K562 (cell line): ENCODE results near the gene VPS35. TPM values are rescaled to one million over a fixed set of nuclear protein-coding genes. Genes with fewer than 3 reads are reported as not detected.
A peak's percentile ranks its signal among the peaks of the same experiment; 100 is the strongest.

ENCODE experiments used
- ATAC-seq: fragments of 200-7000 bp; cut with Tn5 transposase; 3 replicates; pipeline ENCODE4 v1.9.1; 2020; ENCODE audit warnings: moderate library complexity
- BruUV-seq: library from RNA; stranded (reverse); fragments of 400-500 nt; replicated peaks from 2 replicates; lab custom pipeline; 2021; lab: Mats Ljungman, UMichigan
- CTCF ChIA-PET: fragments of 300-600 bp; formaldehyde crosslinking; extraction: SDS; loops from one replicate; lab custom pipeline; 2021; ENCODE audit warnings: low intra/inter-chr PET ratio; lab: Yijun Ruan, JAX
- POLR2A ChIA-PET: fragments of 300-600, 350-650 bp; sonication (Branson Sonifier 250); formaldehyde crosslinking; extraction: SDS; loops from one replicate; lab custom pipeline; 2021; ENCODE audit warnings: antibody characterized with exemption, inconsistent platforms; lab: Yijun Ruan, JAX
- DNase-seq, 4 experiments: peaks; one replicate each; pipeline versions ENCODE4 v3.0.0 to v3.0.0-alpha.2; 2011 to 2018; ENCODE audit warnings: low spot score in 3 of 4, mixed read lengths in 3 of 4; ENCODE audit errors: extremely low read depth in 1 of 4
- FAIRE-seq: peaks from 2 replicates; lab custom pipeline; 2011; peaks lifted over from hg19 to GRCh38; lab: Jason Lieb, UNC
- H2AFZ ChIP-seq: 2 replicates; pipeline ENCODE4 v1.6.0; 2011; ENCODE audit warnings: low read depth, low read length, control low read depth, inconsistent platforms
- H3K27ac ChIP-seq: fragments of 200-600 bp; 3 replicates; pipeline ENCODE4 v1.8.0; 2011; ENCODE audit warnings: low read depth, mild to moderate bottlenecking, control low read depth, inconsistent platforms, low read length, moderate library complexity, mixed read lengths; ENCODE audit errors: extremely low read depth
- H3K27me3 ChIP-seq, 2 experiments: fragments of 300-600 bp in 1 of 2; 2 replicates in 1 of 2; 3 replicates in 1 of 2; pipeline versions ENCODE4 v1.6.0 to v1.8.0; 2011; ENCODE audit warnings: inconsistent platforms in 2 of 2, low read length in 2 of 2, mild to moderate bottlenecking in 1 of 2, mixed read lengths in 1 of 2, moderate library complexity in 1 of 2; ENCODE audit not compliant: control insufficient read depth in 2 of 2, insufficient read depth in 2 of 2
- H3K36me3 ChIP-seq: fragments of 300-600 bp; 3 replicates; pipeline ENCODE4 v1.8.0; 2011; ENCODE audit warnings: mild to moderate bottlenecking, low read length, inconsistent platforms; ENCODE audit not compliant: control insufficient read depth, insufficient read depth
- H3K4me1 ChIP-seq, 2 experiments: fragments of 200-600 bp in 1 of 2; replicated peaks in 1 of 2; 2 replicates in 1 of 2; 3 replicates in 1 of 2; pipeline versions ENCODE4 v1.5.1 to v1.8.0; 2011; ENCODE audit warnings: inconsistent platforms in 2 of 2, low read length in 2 of 2, mild to moderate bottlenecking in 1 of 2, mixed read lengths in 1 of 2, moderate library complexity in 1 of 2; ENCODE audit not compliant: control insufficient read depth in 2 of 2, insufficient read depth in 2 of 2
- H3K4me2 ChIP-seq: 2 replicates; pipeline ENCODE4 v1.6.1; 2011; ENCODE audit warnings: low read length, control low read depth, inconsistent platforms, mixed read lengths; ENCODE audit not compliant: insufficient read depth
- H3K4me3 ChIP-seq: fragments of 200-600 bp; sonication (generic), shearing (Covaris generic); 2 replicates; pipeline ENCODE4 v1.5.1; 2016; ENCODE audit warnings: control low read depth, inconsistent platforms
- H3K79me2 ChIP-seq: fragments of 200-600 bp; 3 replicates; pipeline ENCODE4 v1.8.0; 2011; ENCODE audit warnings: low read length, inconsistent platforms; ENCODE audit not compliant: control insufficient read depth, insufficient read depth
- H3K9ac ChIP-seq, 2 experiments: 2 replicates each; pipeline versions ENCODE4 v1.6.0 to v1.6.1; 2011; ENCODE audit warnings: low read depth in 2 of 2, low read length in 2 of 2, control low read depth in 1 of 2, inconsistent platforms in 1 of 2, mild to moderate bottlenecking in 1 of 2, mixed read lengths in 1 of 2; ENCODE audit not compliant: insufficient read depth in 1 of 2
- H3K9me1 ChIP-seq: one replicate; pipeline ENCODE4 v1.6.0; 2011; ENCODE audit warnings: inconsistent platforms, mild to moderate bottlenecking, low read length, moderate library complexity; ENCODE audit not compliant: control insufficient read depth, insufficient read depth
- H3K9me3 ChIP-seq: replicated peaks from 2 replicates; pipeline ENCODE4 v1.5.1; 2011; ENCODE audit warnings: low read depth, low read length, inconsistent platforms; ENCODE audit not compliant: control insufficient read depth, insufficient read depth
- H4K20me1 ChIP-seq: replicated peaks from 2 replicates; pipeline ENCODE4 v1.6.1; 2011; ENCODE audit warnings: low read length, inconsistent platforms, mixed read lengths; ENCODE audit not compliant: control insufficient read depth, insufficient read depth
- CBFA2T2 ChIP-seq: fragments of 450-650 bp; conservative IDR thresholded peaks from 2 replicates; pipeline ENCODE4 v1.6.1; 2017; ENCODE audit warnings: mild to moderate bottlenecking
- CBFA2T3 ChIP-seq: fragments of 450-650 bp; IDR thresholded peaks from 2 replicates; pipeline ENCODE4 v1.6.1; 2017
- CEBPG ChIP-seq, 3 experiments: fragments of 200-800 bp in 1 of 3; sonication (Bioruptor generic) in 1 of 3; sonication (generic) in 1 of 3; formaldehyde crosslinking in 1 of 3; IDR thresholded peaks in 2 of 3; conservative IDR thresholded peaks in 1 of 3; 2 replicates each; pipeline versions ENCODE4 v1.6.1 to v1.8.0; 2016 to 2022; ENCODE audit warnings: missing compliant biosample characterization in 2 of 3, missing genetic modification characterization in 2 of 3, mild to moderate bottlenecking in 1 of 3, missing genetic modification reagents in 1 of 3
- CGGBP1 ChIP-seq: fragments of 250-450 bp; sonication (Bioruptor Pico); IDR thresholded peaks from 2 replicates; pipeline ENCODE4 v1.9.0; 2021; ENCODE audit warnings: mild to moderate bottlenecking
- ETV5 ChIP-seq: sonication (generic); formaldehyde crosslinking; IDR thresholded peaks from 2 replicates; pipeline ENCODE4 v1.4.0; 2020; ENCODE audit warnings: low read depth, mild to moderate bottlenecking, missing genetic modification reagents
- GTF2A2 ChIP-seq: IDR thresholded peaks from 2 replicates; pipeline ENCODE4 v1.6.1; 2016; ENCODE audit warnings: mild to moderate bottlenecking, missing genetic modification characterization, missing compliant biosample characterization
- KHSRP ChIP-seq: fragments of 450-650 bp; IDR thresholded peaks from 2 replicates; pipeline ENCODE4 v1.6.1; 2017
- NFE2L1 ChIP-seq: fragments of 450-650 bp; IDR thresholded peaks from 2 replicates; pipeline ENCODE4 v1.6.1; 2016; ENCODE audit warnings: missing genetic modification characterization, low read depth, mild to moderate bottlenecking, missing compliant biosample characterization, moderate library complexity, borderline replicate concordance
- RB1 ChIP-seq: fragments of 450-650 bp; IDR thresholded peaks from 2 replicates; pipeline ENCODE4 v1.6.1; 2017; ENCODE audit warnings: low read depth, mild to moderate bottlenecking
- RFX5 ChIP-seq: IDR thresholded peaks from 2 replicates; pipeline ENCODE4 v1.6.1; 2011; ENCODE audit warnings: low read depth, mild to moderate bottlenecking, improper control_type of control experiment, low read length
- SNIP1 ChIP-seq: fragments of 450-650 bp; IDR thresholded peaks from 2 replicates; pipeline ENCODE4 v1.7.1; 2017; ENCODE audit warnings: low read depth, mild to moderate bottlenecking
- SRSF7 ChIP-seq: fragments of 200-400 bp; formaldehyde crosslinking; optimal IDR thresholded peaks from 2 replicates; pipeline ENCODE3; 2017; ENCODE audit warnings: mild to moderate bottlenecking, low read depth, low read length
- TAL1 ChIP-seq: fragments of 450-650 bp; IDR thresholded peaks from 2 replicates; pipeline ENCODE4 v1.6.1; 2016; ENCODE audit warnings: mild to moderate bottlenecking
- TCF7 ChIP-seq: sonication (generic); IDR thresholded peaks from 2 replicates; pipeline ENCODE4 v1.6.1; 2016; ENCODE audit warnings: antibody characterized with exemption, borderline replicate concordance
- TEAD4 ChIP-seq, 2 experiments: sonication (generic) in 1 of 2; formaldehyde crosslinking in 1 of 2; IDR thresholded peaks; 2 replicates each; pipeline versions ENCODE4 v1.6.1 to v1.8.0; 2012 to 2022; ENCODE audit warnings: borderline replicate concordance in 1 of 2, inconsistent platforms in 1 of 2, low read length in 1 of 2, mild to moderate bottlenecking in 1 of 2, missing genetic modification reagents in 1 of 2
- ZNF696 ChIP-seq: fragments of 250-450 bp; sonication (Bioruptor Pico); conservative IDR thresholded peaks from 2 replicates; pipeline ENCODE4 v1.4.0; 2020; ENCODE audit warnings: mild to moderate bottlenecking, moderate library complexity
- WGBS: fragments of 100-300 bp; shearing (Covaris generic); methylation state at CpG from one replicate; pipeline ENCODE4 v1.1.6; 2016; ENCODE audit warnings: low coverage, mixed read lengths; ENCODE audit not compliant: insufficient coverage; ENCODE audit errors: missing lambda C conversion rate; 5-methylcytosine and 5-hydroxymethylcytosine counted together
- in situ Hi-C: fragments of 300-500 bp; cut with MboI; formaldehyde crosslinking; loops from 4 replicates; pipeline ENCODE4 v1.15.0; 2018; ENCODE audit warnings: inconsistent platforms, mixed read lengths
- intact Hi-C: fragments of 100-400 bp; cut with micrococcal nuclease; formaldehyde crosslinking; loops from 2 replicates; pipeline ENCODE4 v1.14.2; 2022
- polyA plus RNA-seq, 8 experiments: library from polyadenylated mRNA; depleted of rRNA in 4 of 8; stranded (reverse) in 5 of 8; unstranded in 3 of 8; fragments of >200 nt; fragmentation: Nextera tagmentation in 2 of 8; fragmentation: Illumina TruSeq in 1 of 8; extraction: Ambion mirVana in 2 of 8; extraction: Trizol in 1 of 8; gene quantifications; 2 replicates each; pipeline versions ENCODE4 v1.2.1 to v1.2.3, GENCODE V29; 2011 to 2014; ENCODE audit warnings: inconsistent platforms in 1 of 8, missing spikeins in 1 of 8
- total RNA-seq, 7 experiments: library from RNA; depleted of rRNA in 6 of 7; stranded (reverse); fragments of >200 nt in 6 of 7; fragmentation: Illumina TruSeq in 2 of 7; extraction: Trizol in 2 of 7; gene quantifications; 2 replicates each; pipeline versions ENCODE4 v1.2.1 to v1.2.3, GENCODE V29; 2011 to 2021; ENCODE audit warnings: low replicate concordance in 1 of 7
- TF ChIP-seq, protein P1 (sequence below): fragments of 250-450 bp; sonication (Bioruptor Pico); IDR thresholded peaks from 2 replicates; pipeline ENCODE4 v1.8.0; 2021; ENCODE audit warnings: moderate library complexity, mild to moderate bottlenecking, inconsistent platforms

The VPS35 gene
- total and polyA plus RNA-seq, 9 of the 15 experiments (the other 6 are each of a cell fraction or from before 2014, with no cell fraction given): 32.7 to 131 (median 66.2) TPM

DNA sequence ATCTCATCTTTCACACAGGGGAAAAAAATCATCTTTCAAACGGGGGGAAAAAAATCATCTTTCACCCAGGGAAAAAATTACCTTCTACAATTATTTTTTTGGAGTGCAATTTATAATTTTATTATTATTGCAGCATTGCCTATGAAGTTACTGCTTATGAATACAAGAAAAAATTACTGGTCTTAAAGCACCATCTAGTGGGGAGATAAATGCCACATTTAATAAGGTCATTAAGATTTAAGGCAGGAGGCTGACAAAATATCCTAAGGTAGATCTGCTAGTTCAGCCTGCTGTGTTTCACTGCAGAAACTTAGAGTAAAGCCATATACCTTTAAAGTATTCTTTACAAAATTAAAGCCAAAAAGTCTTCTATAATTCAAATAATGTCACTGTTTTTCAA is 81.4 kb downstream of the VPS35 start (continued):
- TF ChIP-seq RFX5: no peak
- no peak for TF ChIP-seq SRSF7
- no peak for TF ChIP-seq ETV5 (CRISPR knock-in tag)
- TF ChIP-seq KHSRP: no peak
- no peak for TF ChIP-seq NFE2L1 (tag)
- TF ChIP-seq CEBPG (CRISPR knock-in tag; IDR thresholded peaks at IDR 0.05): no peak
- peak in 1 of 2 experiments; percentile 29; a peak in 1 of 4 replicates for TF ChIP-seq CEBPG (tag; conservative IDR thresholded peaks at IDR 0.05 in 1 of 2, IDR thresholded peaks at IDR 0.05 in 1 of 2)
- TF ChIP-seq GTF2A2 (tag): no peak
- no peak for TF ChIP-seq SNIP1
- no peak for TF ChIP-seq RB1

- H3K4me3 ChIP-seq: no peak overlapping the region
- peak in 2 of 4 experiments; percentile 18 to 32 for DNase-seq
Measured at GRCh38 chr16:46606231-46606630, 82.7 kb downstream of the VPS35 start.

More at GRCh38 chr16:46606231-46606630, 82.7 kb downstream of the VPS35 start:
- POLR2A ChIA-PET: interaction anchor here (0.7 to 1.0 kb wide), 2 partner anchors 15 to 407 kb away, joined by 3 read pairs; partner anchors contain the start of gene SHCBP1
- H3K4me1 ChIP-seq: no peaks in the 10 kb centered on the region
- no peak overlapping the region for H3K9ac ChIP-seq
- H3K27me3 ChIP-seq: no peaks in the 10 kb centered on the region
- CTCF ChIA-PET: interaction anchor here (0.7 kb wide), 1 partner anchor 824 kb away, joined by 3 read pairs; no protein-coding TSS in a partner anchor
- TF ChIP-seq CBFA2T3: peak; percentile 33; the same call in 1 of the 2 replicates
- peak; percentile 33; the same call in 1 of the 2 replicates for TF ChIP-seq TAL1
- TF ChIP-seq TCF7: no peak
- TF ChIP-seq CGGBP1 (CRISPR knock-in tag): no peak
- TF ChIP-seq, protein P1, sequence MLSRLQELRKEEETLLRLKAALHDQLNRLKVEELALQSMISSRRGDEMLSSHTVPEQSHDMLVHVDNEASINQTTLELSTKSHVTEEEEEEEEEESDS: no peak
- TF ChIP-seq CBFA2T2: 0 out of 2 replicates have a peak, but pooled peaks have one; percentile 10
- TF ChIP-seq ZNF696: no peak
- 0 out of 2 replicates have a peak, but pooled peaks have one; percentile 15 for TF ChIP-seq TEAD4 (IDR thresholded peaks at IDR 0.05; ENCODE audit: low read length)
- no peak for TF ChIP-seq TEAD4 (CRISPR knock-in tag; IDR thresholded peaks at IDR 0.05; ENCODE audit: borderline replicate concordance)
- TF ChIP-seq, all 486 proteins: peak for 4
- BruUV-seq: no TSS peak
- Histone ChIP-seq H3K9me3 (no peaks in the 10 kb centered on the region), H3K4me2 (no peak overlapping the region), H3K36me3 (peaks cover 67% of the 10 kb centered on the region), H4K20me1 (no peaks in the 10 kb centered on the region), H3K79me2 (no peaks in the 10 kb centered on the region), H2AFZ (no peak overlapping the region), H3K27ac (no peak overlapping the region), H3K9me1 (no peaks in the 10 kb centered on the region)
- no peak for ATAC-seq
- intact Hi-C loops: loop anchor here (5.0 kb wide), 1 partner anchor 49 kb away; no protein-coding TSS in a partner anchor
- in situ Hi-C loops: no loop called here
- 70% methylated on average over 5 of the region's 5 CpGs for WGBS
- FAIRE-seq: no peak
